SU-DHL-6 (cell line): ENCODE measurements around the gene KCNAB3.

Experiments used
- H2AFZ ChIP-seq: fragments of 200-600 bp; sonication (generic); 2 replicates; pipeline ENCODE4 v1.6.1; 2014; ENCODE audit warnings: low read depth, mild to moderate bottlenecking, moderate library complexity, mixed read lengths, antibody characterized with exemption, low read length; ENCODE audit not compliant: severe bottlenecking
- H3F3A ChIP-seq: fragments of 200-600 bp; shearing (Covaris generic); 2 replicates; pipeline ENCODE4 v1.6.0; 2016; ENCODE audit warnings: antibody characterized with exemption, mild to moderate bottlenecking; ENCODE audit not compliant: insufficient read depth
- H3K27ac ChIP-seq: fragments of 200-600 bp; sonication (generic); 2 replicates; pipeline ENCODE4 v1.5.1; 2016; ENCODE audit warnings: low read depth, mild to moderate bottlenecking, low read length, moderate library complexity, mixed read lengths
- H3K27me3 ChIP-seq: fragments of 200-600 bp; sonication (generic), shearing (Covaris generic); 2 replicates; pipeline ENCODE4 v1.6.0; 2014; ENCODE audit warnings: mild to moderate bottlenecking, low read length
- H3K36me3 ChIP-seq: fragments of 200-600 bp; sonication (generic); 2 replicates; pipeline ENCODE4 v1.6.1; 2014; ENCODE audit warnings: mild to moderate bottlenecking, low read length, mixed read lengths
- H3K4me2 ChIP-seq: fragments of 300-600, 200-600 bp; shearing (Covaris generic), sonication (generic); 2 replicates; pipeline ENCODE4 v1.6.0; 2014; ENCODE audit warnings: low read length, low read depth, mild to moderate bottlenecking; ENCODE audit not compliant: poor library complexity, severe bottlenecking
- H3K4me3 ChIP-seq: fragments of 200-600 bp; sonication (generic); 2 replicates; pipeline ENCODE4 v1.5.1; 2014; ENCODE audit warnings: antibody characterized with exemption, low read length, mild to moderate bottlenecking, mixed read lengths; ENCODE audit not compliant: insufficient read depth, poor library complexity, severe bottlenecking
- H3K79me2 ChIP-seq: fragments of 200-600 bp; sonication (generic); 2 replicates; pipeline ENCODE4 v1.6.1; 2014; ENCODE audit warnings: mild to moderate bottlenecking, low read length, moderate library complexity; ENCODE audit not compliant: insufficient read depth
- H3K9ac ChIP-seq: fragments of 200-600 bp; sonication (generic); 2 replicates; pipeline ENCODE4 v1.7.0; 2014; ENCODE audit warnings: mild to moderate bottlenecking, low read length
- H3K9me2 ChIP-seq: fragments of 200-600 bp; sonication (generic); replicated peaks from 2 replicates; pipeline ENCODE4 v1.6.1; 2014; ENCODE audit warnings: low read length; ENCODE audit not compliant: insufficient read depth
- H3K9me3 ChIP-seq: fragments of 200-600 bp; sonication (generic); 2 replicates; pipeline ENCODE4 v1.6.1; 2014; ENCODE audit warnings: low read length, mixed read lengths; ENCODE audit not compliant: insufficient read depth
- H4K20me1 ChIP-seq: fragments of 200-600 bp; sonication (generic); 2 replicates; pipeline ENCODE4 v1.6.1; 2014; ENCODE audit warnings: low read depth, mild to moderate bottlenecking, antibody characterized with exemption, low read length, moderate library complexity, mixed read lengths
- EZH2phosphoT487 ChIP-seq: fragments of 200-600 bp; sonication (generic), shearing (Covaris generic); conservative IDR thresholded peaks from 2 replicates; pipeline ENCODE4 v1.6.1; 2018; ENCODE audit warnings: mild to moderate bottlenecking, antibody characterized with exemption, low read length, moderate library complexity, mixed read lengths
- TF ChIP-seq, protein P1 (sequence below): fragments of 200-600 bp; sonication (generic); IDR thresholded peaks from one replicate; pipeline ENCODE4 v1.5.1; 2017; ENCODE audit warnings: antibody characterized with exemption, mild to moderate bottlenecking, low read length, moderate library complexity; ENCODE audit not compliant: insufficient read depth, poor library complexity, severe bottlenecking

Gene KCNAB3

DNA sequence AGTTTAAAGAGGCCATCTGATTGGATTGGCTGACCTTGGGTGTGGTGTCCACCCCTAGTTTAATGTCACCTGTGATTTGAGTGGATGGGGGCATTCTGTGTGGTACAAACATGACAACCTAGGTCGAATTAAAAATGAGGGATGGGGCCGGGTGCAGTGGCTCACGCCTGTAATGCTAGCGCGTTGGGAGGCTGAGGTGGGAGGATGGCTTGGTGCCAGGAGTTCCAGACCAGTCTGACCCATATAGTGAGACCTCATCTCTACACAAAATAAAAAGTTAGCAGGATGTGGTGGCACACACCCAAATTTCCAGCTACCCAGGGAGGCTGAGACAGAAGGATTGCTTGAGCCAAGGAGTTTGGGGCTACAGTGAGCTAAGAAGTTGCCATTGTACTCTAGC is 16.8 kb upstream of the KCNAB3 start:
- peaks cover 3% of the 10 kb centered on the region; the same call in 1 of the 2 replicates for H3F3A ChIP-seq
- no peak overlapping the region for H2AFZ ChIP-seq
- H3K27me3 ChIP-seq = no peaks in the 10 kb centered on the region
- peaks cover 11% of the 10 kb centered on the region; the same call in 1 of the 2 replicates for H3K36me3 ChIP-seq
- H3K79me2 ChIP-seq = no peaks in the 10 kb centered on the region
- no peaks in the 10 kb centered on the region for H3K9me2 ChIP-seq
- H4K20me1 ChIP-seq = no peaks in the 10 kb centered on the region
- no peaks in the 10 kb centered on the region for H3K9me3 ChIP-seq
- TF ChIP-seq, protein P1, sequence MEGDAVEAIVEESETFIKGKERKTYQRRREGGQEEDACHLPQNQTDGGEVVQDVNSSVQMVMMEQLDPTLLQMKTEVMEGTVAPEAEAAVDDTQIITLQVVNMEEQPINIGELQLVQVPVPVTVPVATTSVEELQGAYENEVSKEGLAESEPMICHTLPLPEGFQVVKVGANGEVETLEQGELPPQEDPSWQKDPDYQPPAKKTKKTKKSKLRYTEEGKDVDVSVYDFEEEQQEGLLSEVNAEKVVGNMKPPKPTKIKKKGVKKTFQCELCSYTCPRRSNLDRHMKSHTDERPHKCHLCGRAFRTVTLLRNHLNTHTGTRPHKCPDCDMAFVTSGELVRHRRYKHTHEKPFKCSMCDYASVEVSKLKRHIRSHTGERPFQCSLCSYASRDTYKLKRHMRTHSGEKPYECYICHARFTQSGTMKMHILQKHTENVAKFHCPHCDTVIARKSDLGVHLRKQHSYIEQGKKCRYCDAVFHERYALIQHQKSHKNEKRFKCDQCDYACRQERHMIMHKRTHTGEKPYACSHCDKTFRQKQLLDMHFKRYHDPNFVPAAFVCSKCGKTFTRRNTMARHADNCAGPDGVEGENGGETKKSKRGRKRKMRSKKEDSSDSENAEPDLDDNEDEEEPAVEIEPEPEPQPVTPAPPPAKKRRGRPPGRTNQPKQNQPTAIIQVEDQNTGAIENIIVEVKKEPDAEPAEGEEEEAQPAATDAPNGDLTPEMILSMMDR = no peak
- TF ChIP-seq EZH2phosphoT487 = no peak
- no peak overlapping the region for H3K27ac ChIP-seq
- H3K4me3 ChIP-seq = no peak overlapping the region
- no peak overlapping the region for H3K4me2 ChIP-seq
- H3K9ac ChIP-seq = no peak overlapping the region

DNA sequence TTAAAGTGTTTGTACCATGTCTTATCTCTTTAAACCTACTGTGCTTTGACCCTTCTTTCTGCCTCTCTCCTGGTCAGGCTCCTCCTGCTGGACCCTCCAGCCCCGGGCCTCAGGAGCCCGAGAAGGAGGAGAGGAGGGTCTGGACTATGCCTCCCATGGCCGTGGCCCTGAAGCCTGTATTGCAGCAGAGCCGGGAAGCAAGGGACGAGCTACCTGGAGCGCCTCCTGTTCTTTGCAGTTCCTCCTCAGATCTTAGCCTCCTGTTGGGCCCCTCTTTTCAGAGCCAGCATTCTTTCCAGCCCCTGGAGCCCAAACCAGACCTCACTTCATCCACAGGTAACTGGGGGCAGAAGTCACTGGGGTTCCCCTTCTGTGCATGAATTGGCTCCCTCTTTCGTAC is 16.0 kb upstream of the KCNAB3 start:
- no peaks in the 10 kb centered on the region for H4K20me1 ChIP-seq
- no peaks in the 10 kb centered on the region for H3K9me3 ChIP-seq
- no peaks in the 10 kb centered on the region for H3K79me2 ChIP-seq
- H3K9ac ChIP-seq = no peak overlapping the region
- no peak overlapping the region for H3K27ac ChIP-seq
- no peaks in the 10 kb centered on the region for H3K9me2 ChIP-seq
- TF ChIP-seq, protein P1 = no peak
- no peak for TF ChIP-seq EZH2phosphoT487
- no peak overlapping the region for H3K4me2 ChIP-seq
- peaks cover 14% of the 10 kb centered on the region; the same call in 1 of the 2 replicates for H3K36me3 ChIP-seq
- H3K27me3 ChIP-seq = no peaks in the 10 kb centered on the region
- H3K4me3 ChIP-seq = no peak overlapping the region
- H2AFZ ChIP-seq = no peak overlapping the region
- H3F3A ChIP-seq = peaks cover 3% of the 10 kb centered on the region; the same call in 1 of the 2 replicates

DNA sequence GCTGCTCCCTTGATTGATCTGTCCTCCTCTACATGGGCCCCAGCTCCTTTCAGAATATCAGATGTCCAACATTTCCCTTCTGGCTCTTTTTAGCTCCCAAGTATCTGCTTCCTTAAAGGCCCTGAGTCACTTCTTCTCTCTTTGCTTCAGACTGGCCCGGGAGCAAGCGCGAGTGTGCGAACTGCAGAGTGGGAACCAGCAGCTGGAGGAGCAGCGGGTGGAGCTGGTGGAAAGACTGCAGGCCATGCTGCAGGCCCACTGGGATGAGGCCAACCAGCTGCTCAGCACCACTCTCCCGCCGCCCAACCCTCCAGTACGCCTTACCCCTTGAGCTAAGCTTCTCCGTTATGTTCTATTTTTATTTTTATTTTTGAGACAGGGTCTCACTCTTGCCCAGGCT is 14.7 kb upstream of the KCNAB3 start:
- Histone ChIP-seq H3K9ac (no peak overlapping the region), H4K20me1 (no peaks in the 10 kb centered on the region), H3K36me3 (peaks cover 8% of the 10 kb centered on the region; the same call in 1 of the 2 replicates), H3K9me2 (no peaks in the 10 kb centered on the region), H3F3A (no peaks in the 10 kb centered on the region), H3K4me3 (no peak overlapping the region), H3K4me2 (no peak overlapping the region), H3K79me2 (no peaks in the 10 kb centered on the region), H3K27me3 (no peaks in the 10 kb centered on the region), H2AFZ (no peak overlapping the region), H3K9me3 (no peaks in the 10 kb centered on the region), H3K27ac (no peak overlapping the region)
- no peak for TF ChIP-seq EZH2phosphoT487
- TF ChIP-seq, protein P1 = no peak
